ENCODE data around the gene ANKRD39. TPM values are rescaled to one million over a fixed set of nuclear protein-coding genes. Genes with fewer than 3 reads are reported as not detected.

Gene ANKRD39
- total and polyA plus RNA-seq, 9 of the 15 experiments (the other 6 are each of a cell fraction or from before 2014, with no cell fraction given), result 8.2 to 33.1 (median 23.8) TPM

DNA sequence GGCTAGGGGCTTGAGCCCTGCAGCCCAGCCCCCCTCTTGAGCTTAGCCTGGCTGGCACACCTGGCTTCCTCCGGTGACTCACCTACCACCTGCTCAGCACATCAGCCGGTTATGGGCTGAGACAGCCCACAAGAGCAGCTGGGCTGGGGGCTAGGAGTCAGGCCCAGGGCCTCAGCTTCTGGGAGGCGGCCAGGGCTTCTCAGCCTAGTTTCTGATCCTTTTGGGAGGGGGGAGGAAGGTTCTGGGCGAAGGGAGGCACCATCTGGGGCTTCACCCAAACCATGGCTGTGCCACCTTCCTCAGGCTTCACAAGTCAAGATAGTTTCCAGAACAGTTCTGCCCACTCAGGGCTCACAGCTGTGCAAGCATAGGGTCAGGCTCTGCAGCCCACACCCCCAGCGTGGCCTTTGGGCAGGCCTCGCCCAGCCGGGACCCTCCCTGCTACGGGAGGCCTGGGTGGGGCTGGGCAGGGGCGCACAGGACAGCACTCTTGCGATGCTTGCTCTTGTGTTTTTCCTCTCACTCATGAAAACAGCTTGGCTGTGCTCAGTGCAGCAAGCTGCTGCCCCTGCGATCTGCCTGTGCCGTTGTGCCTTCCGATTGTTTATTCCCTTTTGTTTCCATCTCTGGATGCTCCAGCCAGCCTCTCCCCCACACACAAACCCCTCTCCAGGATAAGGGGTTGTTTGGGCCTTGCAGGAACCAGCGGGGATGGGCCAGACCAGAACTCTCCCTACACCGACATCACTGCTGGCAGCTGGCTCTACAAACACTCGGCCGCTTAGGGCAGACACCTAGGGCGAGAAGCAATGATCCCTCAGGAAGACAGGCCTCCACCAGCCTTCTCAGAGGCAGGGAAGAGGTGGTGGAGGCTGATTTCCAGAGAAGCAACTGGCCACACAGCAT, 38.2 kb upstream of the ANKRD39 start (continued):
- no peak for TF ChIP-seq TBP (optimal IDR thresholded peaks at IDR 0.05; ENCODE audit: low read depth, low read length)
- TF ChIP-seq, protein P1, sequence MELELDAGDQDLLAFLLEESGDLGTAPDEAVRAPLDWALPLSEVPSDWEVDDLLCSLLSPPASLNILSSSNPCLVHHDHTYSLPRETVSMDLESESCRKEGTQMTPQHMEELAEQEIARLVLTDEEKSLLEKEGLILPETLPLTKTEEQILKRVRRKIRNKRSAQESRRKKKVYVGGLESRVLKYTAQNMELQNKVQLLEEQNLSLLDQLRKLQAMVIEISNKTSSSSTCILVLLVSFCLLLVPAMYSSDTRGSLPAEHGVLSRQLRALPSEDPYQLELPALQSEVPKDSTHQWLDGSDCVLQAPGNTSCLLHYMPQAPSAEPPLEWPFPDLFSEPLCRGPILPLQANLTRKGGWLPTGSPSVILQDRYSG (tag; conservative IDR thresholded peaks at IDR 0.05; ENCODE audit: low read depth), result 0 out of 2 replicates have a peak, but pooled peaks have one; percentile 10
- TF ChIP-seq WHSC1 (IDR thresholded peaks at IDR 0.05; ENCODE audit: low read length), result peak; percentile 9
- TF ChIP-seq, protein P2, sequence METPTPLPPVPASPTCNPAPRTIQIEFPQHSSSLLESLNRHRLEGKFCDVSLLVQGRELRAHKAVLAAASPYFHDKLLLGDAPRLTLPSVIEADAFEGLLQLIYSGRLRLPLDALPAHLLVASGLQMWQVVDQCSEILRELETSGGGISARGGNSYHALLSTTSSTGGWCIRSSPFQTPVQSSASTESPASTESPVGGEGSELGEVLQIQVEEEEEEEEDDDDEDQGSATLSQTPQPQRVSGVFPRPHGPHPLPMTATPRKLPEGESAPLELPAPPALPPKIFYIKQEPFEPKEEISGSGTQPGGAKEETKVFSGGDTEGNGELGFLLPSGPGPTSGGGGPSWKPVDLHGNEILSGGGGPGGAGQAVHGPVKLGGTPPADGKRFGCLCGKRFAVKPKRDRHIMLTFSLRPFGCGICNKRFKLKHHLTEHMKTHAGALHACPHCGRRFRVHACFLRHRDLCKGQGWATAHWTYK (CRISPR knock-in tag; IDR thresholded peaks at IDR 0.05), result 0 out of 2 replicates have a peak, but pooled peaks have one; percentile 1
- TF ChIP-seq ZNF766 (CRISPR knock-in tag; conservative IDR thresholded peaks at IDR 0.05), result 0 out of 2 replicates have a peak, but pooled peaks have one; percentile 11
- TF ChIP-seq ZNF232 (CRISPR knock-in tag; IDR thresholded peaks at IDR 0.05), result no peak
- TF ChIP-seq TEAD4 (IDR thresholded peaks at IDR 0.05; ENCODE audit: low read length), result no peak
- no peak for TF ChIP-seq TEAD4 (CRISPR knock-in tag; IDR thresholded peaks at IDR 0.05; ENCODE audit: borderline replicate concordance)
- no peak for TF ChIP-seq MIER1 (IDR thresholded peaks at IDR 0.05; ENCODE audit: low read depth)
- no peak for TF ChIP-seq ZFP36 (IDR thresholded peaks at IDR 0.05; ENCODE audit: low read depth, low read length, partially characterized antibody)
- no peak for TF ChIP-seq POLR2G (IDR thresholded peaks at IDR 0.05; ENCODE audit: low read depth, low read length)
- no peak for TF ChIP-seq BHLHE40 (IDR thresholded peaks at IDR 0.05; ENCODE audit: low read length)
- TF ChIP-seq VEZF1 (CRISPR knock-in tag; IDR thresholded peaks at IDR 0.05), result peak; percentile 8; the same call in 1 of the 2 replicates
- TF ChIP-seq ZBTB7A (IDR thresholded peaks at IDR 0.05; ENCODE audit: borderline replicate concordance, control insufficient read depth, low read depth, low read length), result peak; percentile 16; the same call in 1 of the 2 replicates

Data from K562 (cell line).